ENCODE results near the gene IRF2BPL.

IRF2BPL gene

DNA sequence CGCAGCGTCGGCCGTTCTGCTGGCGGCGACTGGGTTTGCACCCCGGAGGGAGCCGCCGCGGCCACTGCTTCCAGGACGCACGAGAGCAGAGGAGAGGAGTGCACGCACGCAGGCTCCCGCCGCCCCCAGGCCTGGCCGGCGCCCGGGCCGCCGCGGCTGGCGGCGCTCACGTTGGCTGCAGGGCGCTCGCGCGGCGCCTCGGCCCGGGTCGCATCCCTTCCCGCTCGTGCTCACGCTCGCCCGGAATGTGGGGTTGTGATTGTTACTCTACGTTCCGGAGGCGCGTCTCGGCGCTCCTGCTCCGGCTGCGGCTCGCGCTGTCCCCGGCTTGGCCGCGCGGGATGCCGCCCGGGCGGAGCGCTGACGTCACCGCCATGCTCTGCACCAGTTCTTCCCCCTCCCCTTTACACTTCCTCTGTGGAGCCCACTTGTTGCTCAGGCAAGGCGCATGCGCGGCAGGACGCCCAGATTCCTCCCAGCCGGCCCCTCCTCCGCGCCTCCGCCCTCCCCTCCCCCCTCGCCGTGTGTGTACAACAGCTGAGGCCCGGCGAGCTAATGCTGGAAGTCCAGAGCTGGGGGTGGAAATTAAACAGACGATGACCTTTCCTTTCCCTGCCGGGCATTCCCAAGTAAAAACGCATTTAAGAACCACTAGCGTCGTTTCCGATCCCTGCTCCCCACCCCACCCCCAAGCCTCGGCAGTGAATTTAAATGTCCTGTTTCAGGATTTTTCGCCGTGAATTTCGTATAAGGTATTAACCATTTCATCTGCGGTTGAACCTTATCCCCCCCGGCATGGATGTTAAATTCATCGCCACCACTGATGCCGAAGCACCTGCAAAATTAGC lies at the start of gene IRF2BPL:
IRF2BPL (minus strand) TSS at position 325 of the 848 bp plus-strand sequence. CDS start 916 bp downstream, outside the sequence.
- Histone ChIP-seq H3K36me3 (ENCODE audit: control insufficient read depth, insufficient read depth, low read length) (peaks cover 13% of the 10 kb centered on the region), H3K4me3 (ENCODE audit: low read depth, low read length) (peak within 1 kb of the TSS; percentile 82), H3K27me3 (ENCODE audit: control insufficient read depth, insufficient read depth, low read length) (no peaks in the 10 kb centered on the region), H3K4me1 (ENCODE audit: control insufficient read depth, insufficient read depth, low read length) (peaks cover 14% of the 10 kb centered on the region), H3K9ac (ENCODE audit: low read depth, low read length) (peak within 1 kb of the TSS; percentile 76), H3K9me3 (ENCODE audit: control insufficient read depth, insufficient read depth, low read length) (no peaks in the 10 kb centered on the region)

GRCh38 chr14:77077040-77077439 lies 48.5 kb upstream of the IRF2BPL start:
- no peaks in the 10 kb centered on the region for H3K36me3 ChIP-seq (ENCODE audit: control insufficient read depth, insufficient read depth, low read length)
- H3K4me3 ChIP-seq (ENCODE audit: low read depth, low read length): no peak overlapping the region
- H3K9me3 ChIP-seq (ENCODE audit: control insufficient read depth, insufficient read depth, low read length): no peaks in the 10 kb centered on the region
- peaks cover 13% of the 10 kb centered on the region for H3K4me1 ChIP-seq (ENCODE audit: control insufficient read depth, insufficient read depth, low read length)
- no peaks in the 10 kb centered on the region for H3K27me3 ChIP-seq (ENCODE audit: control insufficient read depth, insufficient read depth, low read length)
- peak overlapping the region; percentile 60 for H3K9ac ChIP-seq (ENCODE audit: low read depth, low read length)

- H3K27me3 ChIP-seq (ENCODE audit: control insufficient read depth, insufficient read depth, low read length): no peaks in the 10 kb centered on the region
- H3K4me3 ChIP-seq (ENCODE audit: low read depth, low read length): peak overlapping the region; percentile 39
- peak overlapping the region; percentile 47 for H3K9ac ChIP-seq (ENCODE audit: low read depth, low read length)
- no peaks in the 10 kb centered on the region for H3K9me3 ChIP-seq (ENCODE audit: control insufficient read depth, insufficient read depth, low read length)
- no peaks in the 10 kb centered on the region for H3K36me3 ChIP-seq (ENCODE audit: control insufficient read depth, insufficient read depth, low read length)
- peaks cover 17% of the 10 kb centered on the region for H3K4me1 ChIP-seq (ENCODE audit: control insufficient read depth, insufficient read depth, low read length)
These were observed 47.7 kb upstream of the IRF2BPL start for GRCh38 chr14:77076113-77076631.

DNA sequence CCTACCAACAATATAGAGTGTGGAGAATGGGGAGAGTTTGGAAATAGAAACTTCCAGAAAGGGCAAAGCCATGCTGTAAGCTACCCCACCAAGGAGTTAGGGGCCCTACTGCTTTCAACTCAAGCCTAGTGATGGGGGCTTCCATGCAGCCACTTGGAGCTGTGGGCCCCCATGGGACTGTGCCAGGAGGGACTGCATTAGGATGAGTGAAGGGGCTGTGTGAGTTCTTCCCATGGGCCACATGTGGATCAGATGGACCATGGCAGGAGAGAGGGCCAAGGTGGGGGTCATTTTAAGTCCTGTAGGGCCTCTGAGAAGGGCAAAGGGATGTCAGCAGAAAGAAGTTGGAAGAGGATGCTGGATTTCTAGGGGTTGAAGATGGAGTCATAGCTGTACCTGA lies 46.5 kb upstream of the IRF2BPL start:
- Histone ChIP-seq H3K4me1 (ENCODE audit: control insufficient read depth, insufficient read depth, low read length) (peaks cover 17% of the 10 kb centered on the region), H3K4me3 (ENCODE audit: low read depth, low read length) (no peak overlapping the region), H3K27me3 (ENCODE audit: control insufficient read depth, insufficient read depth, low read length) (no peaks in the 10 kb centered on the region), H3K9ac (ENCODE audit: low read depth, low read length) (no peak overlapping the region), H3K9me3 (ENCODE audit: control insufficient read depth, insufficient read depth, low read length) (no peaks in the 10 kb centered on the region), H3K36me3 (ENCODE audit: control insufficient read depth, insufficient read depth, low read length) (no peaks in the 10 kb centered on the region)

DNA sequence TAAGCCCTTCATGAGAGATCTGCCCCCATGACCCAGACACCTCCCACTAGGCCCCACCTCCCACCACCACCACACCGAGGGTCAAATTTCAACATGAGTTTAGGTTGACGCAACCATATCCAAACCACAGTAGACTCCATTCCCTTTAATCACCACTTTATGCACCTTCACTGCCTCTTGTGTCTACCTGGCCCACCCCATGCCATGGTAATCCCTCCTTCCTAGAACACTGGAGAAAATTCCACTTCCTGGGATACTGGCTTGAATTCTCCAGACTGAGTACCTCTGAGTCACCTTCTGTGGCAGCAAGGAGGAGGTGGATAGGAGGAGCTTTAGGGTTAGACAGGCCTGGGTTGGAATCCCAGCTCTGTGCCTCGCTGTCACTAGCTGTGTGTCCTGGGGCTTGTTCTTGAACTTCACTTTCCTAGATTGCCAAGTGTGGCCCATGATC lies 43.5 kb upstream of the IRF2BPL start:
- Histone ChIP-seq H3K36me3 (ENCODE audit: control insufficient read depth, insufficient read depth, low read length) (no peaks in the 10 kb centered on the region), H3K27me3 (ENCODE audit: control insufficient read depth, insufficient read depth, low read length) (no peaks in the 10 kb centered on the region), H3K9ac (ENCODE audit: low read depth, low read length) (no peak overlapping the region), H3K4me3 (ENCODE audit: low read depth, low read length) (no peak overlapping the region), H3K4me1 (ENCODE audit: control insufficient read depth, insufficient read depth, low read length) (peaks cover 17% of the 10 kb centered on the region), H3K9me3 (ENCODE audit: control insufficient read depth, insufficient read depth, low read length) (no peaks in the 10 kb centered on the region)

- Histone ChIP-seq H3K9ac (ENCODE audit: low read depth, low read length) (no peak overlapping the region), H3K9me3 (ENCODE audit: control insufficient read depth, insufficient read depth, low read length) (no peaks in the 10 kb centered on the region), H3K4me1 (ENCODE audit: control insufficient read depth, insufficient read depth, low read length) (peaks cover 7% of the 10 kb centered on the region), H3K4me3 (ENCODE audit: low read depth, low read length) (no peak overlapping the region), H3K27me3 (ENCODE audit: control insufficient read depth, insufficient read depth, low read length) (no peaks in the 10 kb centered on the region), H3K36me3 (ENCODE audit: control insufficient read depth, insufficient read depth, low read length) (no peaks in the 10 kb centered on the region)
These were observed 41.0 kb upstream of the IRF2BPL start for GRCh38 chr14:77069551-77069950.

- H3K9me3 ChIP-seq (ENCODE audit: control insufficient read depth, insufficient read depth, low read length): no peaks in the 10 kb centered on the region
- H3K36me3 ChIP-seq (ENCODE audit: control insufficient read depth, insufficient read depth, low read length): no peaks in the 10 kb centered on the region
- H3K9ac ChIP-seq (ENCODE audit: low read depth, low read length): no peak overlapping the region
- peaks cover 7% of the 10 kb centered on the region for H3K4me1 ChIP-seq (ENCODE audit: control insufficient read depth, insufficient read depth, low read length)
- no peaks in the 10 kb centered on the region for H3K27me3 ChIP-seq (ENCODE audit: control insufficient read depth, insufficient read depth, low read length)
- no peak overlapping the region for H3K4me3 ChIP-seq (ENCODE audit: low read depth, low read length)
These were observed 40.2 kb upstream of the IRF2BPL start for GRCh38 chr14:77068517-77069200.

DNA sequence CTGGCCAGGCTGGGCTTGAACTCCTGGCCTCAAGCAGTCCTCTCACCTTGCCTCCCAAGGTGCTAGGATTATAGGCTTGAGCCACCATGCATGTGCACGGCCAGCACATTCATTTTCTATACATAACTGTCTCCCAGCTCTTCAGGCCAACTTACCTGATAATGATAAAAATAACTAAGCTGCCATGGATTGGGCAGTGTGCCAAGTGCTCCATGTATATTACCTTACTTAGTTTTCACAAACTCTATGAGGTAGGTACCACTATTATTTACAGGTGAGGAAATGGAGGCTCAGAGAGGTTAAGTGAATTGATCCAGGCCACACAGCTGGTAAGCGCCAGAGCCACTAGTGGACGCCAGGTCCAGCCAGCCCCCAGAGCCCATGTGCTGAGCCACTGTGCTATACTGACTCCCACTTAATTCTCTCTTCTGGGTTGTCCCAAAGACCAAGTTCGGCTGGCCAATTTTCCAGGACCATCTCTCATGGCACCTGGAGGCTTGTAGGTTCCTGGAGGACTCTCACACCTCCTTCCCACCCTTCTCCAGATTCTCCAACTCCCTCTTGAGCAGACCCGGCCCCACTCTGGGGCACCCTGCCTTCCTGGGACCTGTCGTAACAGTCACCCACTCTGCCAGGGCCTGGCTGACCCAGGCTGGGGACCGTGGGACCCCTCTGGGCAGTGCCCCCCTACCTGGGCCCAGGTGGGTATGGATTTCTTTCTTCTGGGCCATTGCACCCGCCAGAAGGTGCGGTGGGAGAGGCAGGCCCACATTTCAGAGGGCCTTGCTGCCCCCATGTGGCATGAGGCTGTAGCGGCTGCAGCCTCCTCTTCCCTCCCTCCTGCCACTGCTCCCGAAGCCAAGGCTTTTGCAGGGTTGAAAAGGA lies 39.4 kb upstream of the IRF2BPL start:
- H3K9me3 ChIP-seq (ENCODE audit: control insufficient read depth, insufficient read depth, low read length): no peaks in the 10 kb centered on the region
- peaks cover 7% of the 10 kb centered on the region for H3K4me1 ChIP-seq (ENCODE audit: control insufficient read depth, insufficient read depth, low read length)
- H3K36me3 ChIP-seq (ENCODE audit: control insufficient read depth, insufficient read depth, low read length): no peaks in the 10 kb centered on the region
- H3K9ac ChIP-seq (ENCODE audit: low read depth, low read length): no peak overlapping the region
- no peak overlapping the region for H3K4me3 ChIP-seq (ENCODE audit: low read depth, low read length)
- H3K27me3 ChIP-seq (ENCODE audit: control insufficient read depth, insufficient read depth, low read length): no peaks in the 10 kb centered on the region

DNA sequence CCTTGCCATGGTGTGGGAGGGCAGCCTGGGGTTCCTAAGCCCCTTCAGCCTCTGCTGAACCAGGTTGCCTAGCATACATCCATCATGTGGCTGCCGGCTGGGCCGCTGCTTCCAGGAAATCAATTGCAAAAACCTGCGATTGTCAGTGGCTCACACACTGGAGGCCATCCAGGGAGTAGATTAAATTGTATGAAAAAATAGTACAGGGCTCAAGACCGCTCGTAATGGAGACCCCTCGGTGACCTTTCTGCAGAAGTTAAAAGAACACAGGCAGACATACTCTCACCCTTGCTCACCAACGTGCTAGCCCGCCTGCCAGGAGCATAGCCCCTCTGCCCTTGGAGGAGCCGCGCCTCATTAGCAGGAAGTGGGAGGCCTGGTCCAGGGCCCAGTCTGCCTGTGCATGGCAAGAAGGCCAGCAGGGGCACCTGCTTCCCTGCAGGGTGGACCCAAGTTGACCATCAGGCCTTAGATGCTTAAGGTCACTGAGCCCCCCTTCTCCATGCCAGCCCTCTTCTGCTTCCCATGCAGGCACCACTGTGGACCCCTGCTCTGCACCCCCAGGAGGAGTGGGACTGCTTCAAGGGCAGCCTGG lies 38.2 kb upstream of the IRF2BPL start:
- Histone ChIP-seq H3K27me3 (ENCODE audit: control insufficient read depth, insufficient read depth, low read length) (no peaks in the 10 kb centered on the region), H3K4me1 (ENCODE audit: control insufficient read depth, insufficient read depth, low read length) (peaks cover 7% of the 10 kb centered on the region), H3K9ac (ENCODE audit: low read depth, low read length) (no peak overlapping the region), H3K9me3 (ENCODE audit: control insufficient read depth, insufficient read depth, low read length) (no peaks in the 10 kb centered on the region), H3K36me3 (ENCODE audit: control insufficient read depth, insufficient read depth, low read length) (no peaks in the 10 kb centered on the region), H3K4me3 (ENCODE audit: low read depth, low read length) (no peak overlapping the region)

- H3K9ac ChIP-seq (ENCODE audit: low read depth, low read length): no peak overlapping the region
- H3K9me3 ChIP-seq (ENCODE audit: control insufficient read depth, insufficient read depth, low read length): no peaks in the 10 kb centered on the region
- peaks cover 7% of the 10 kb centered on the region for H3K4me1 ChIP-seq (ENCODE audit: control insufficient read depth, insufficient read depth, low read length)
- H3K4me3 ChIP-seq (ENCODE audit: low read depth, low read length): no peak overlapping the region
- no peaks in the 10 kb centered on the region for H3K27me3 ChIP-seq (ENCODE audit: control insufficient read depth, insufficient read depth, low read length)
- H3K36me3 ChIP-seq (ENCODE audit: control insufficient read depth, insufficient read depth, low read length): no peaks in the 10 kb centered on the region
These were observed 37.5 kb upstream of the IRF2BPL start for GRCh38 chr14:77065851-77066577.
